Thyroid gland (tissue), 4 donors: ENCODE data around the gene THRB. TPM values are rescaled to one million over a fixed set of nuclear protein-coding genes. Genes with fewer than 3 reads are reported as not detected.
"Not testable (repeated sequence)": the region's sequence is repeated elsewhere in the genome, so short reads cannot be mapped to it uniquely, and the experiment has no call there.

ENCODE experiments used
- DNase-seq, 2 donors: peaks; one replicate each; pipeline ENCODE4 v3.0.0-alpha.2; 2019
- H3K27ac ChIP-seq, 3 donors: fragments of 200-600 bp; sonication (generic); 1 replicate in 2 of 3; 2 replicates in 1 of 3; pipeline ENCODE4 v1.5.1; 2016 to 2019; ENCODE audit warnings: mild to moderate bottlenecking in 1 of 3, moderate library complexity in 1 of 3
- H3K27me3 ChIP-seq: fragments of 200-600 bp; sonication (generic); one replicate; pipeline ENCODE4 v1.5.1; 2019
- H3K36me3 ChIP-seq, 2 donors: fragments of 200-600 bp; sonication (generic); one replicate each; pipeline ENCODE4 v1.5.1; 2016 to 2019
- H3K4me1 ChIP-seq, 2 donors: fragments of 200-600 bp; sonication (generic); one replicate each; pipeline ENCODE4 v1.5.1; 2017 to 2019
- H3K4me3 ChIP-seq, 3 donors: fragments of 200-600 bp; sonication (generic); replicated peaks in 1 of 3; 1 replicate in 2 of 3; 2 replicates in 1 of 3; pipeline ENCODE4 v1.5.1; 2016; ENCODE audit warnings: mild to moderate bottlenecking in 1 of 3
- H3K9me3 ChIP-seq: fragments of 200-600 bp; sonication (generic); one replicate; pipeline ENCODE4 v1.5.1; 2017
- POLR2A ChIP-seq, 2 donors: fragments of 450-650 bp; IDR thresholded peaks; one replicate each; pipeline ENCODE4 v1.6.1; 2017; ENCODE audit warnings: antibody characterized with exemption in 2 of 2, mild to moderate bottlenecking in 2 of 2, moderate library complexity in 1 of 2
- WGBS, 2 donors: methylation state at CpG; one replicate each; pipeline ENCODE4 v1.1.5; 2017; 5-methylcytosine and 5-hydroxymethylcytosine counted together
- intact Hi-C: fragments of 100-400 bp; cut with DNase I; formaldehyde crosslinking; loops from one replicate; pipeline ENCODE4 v1.15.1; 2023
- total RNA-seq, 4 donors: library from RNA; depleted of rRNA; stranded (reverse); fragments of >200 nt; gene quantifications; one replicate each; pipeline ENCODE4 v1.2.3, GENCODE V29; 2016
- TF ChIP-seq, protein P1 (sequence below), 6 experiments: fragments of 200-600 bp in 3 of 6; fragments of 450-650 bp in 3 of 6; sonication (generic) in 3 of 6; IDR thresholded peaks; one replicate each; pipeline ENCODE4 v1.5.1; 2016 to 2019; ENCODE audit warnings: antibody characterized with exemption in 6 of 6, mild to moderate bottlenecking in 2 of 6, inconsistent platforms in 1 of 6, moderate library complexity in 1 of 6

THRB gene
- total RNA-seq, 4 donors from 2014 or later = 11.1 to 33.2 (median 13.4) TPM

DNA sequence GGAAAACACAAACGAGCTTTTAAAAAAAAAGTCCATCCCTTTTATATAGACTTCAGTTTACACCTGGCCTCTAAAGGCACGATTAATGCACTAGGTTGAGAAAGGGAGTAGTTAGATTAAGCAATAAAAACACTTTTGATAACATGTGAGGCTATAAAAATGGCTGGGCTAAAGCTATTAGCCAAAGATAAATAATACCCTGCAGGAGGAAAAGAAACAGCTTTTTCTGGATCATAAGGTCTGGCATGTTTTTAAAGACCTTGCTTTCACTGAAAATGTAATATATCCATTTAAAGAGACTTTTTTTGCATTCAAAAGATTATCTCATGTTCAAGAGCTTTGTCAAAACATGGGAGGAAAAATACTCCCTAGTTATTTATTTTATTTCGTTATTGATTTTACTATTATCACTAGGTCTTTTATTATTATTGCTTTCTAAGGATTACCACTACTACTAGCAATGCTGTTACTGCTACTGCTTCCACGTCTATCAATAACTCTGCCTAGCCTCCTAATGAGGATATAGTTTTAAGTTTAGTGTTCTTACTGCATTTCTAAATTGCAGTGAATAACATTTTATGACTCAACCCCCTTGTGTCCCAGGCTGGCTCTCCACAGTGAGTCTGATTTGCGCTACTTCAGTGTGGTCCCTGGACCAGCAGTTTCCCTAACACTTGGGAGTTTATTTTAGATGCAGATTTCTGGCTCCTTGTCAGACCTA lies 93.4 kb downstream of the THRB start:
- Histone ChIP-seq H3K4me3 (no peak overlapping the region), H3K27me3 (no peaks in the 10 kb centered on the region), H3K4me1 (no peaks in the 10 kb centered on the region), H3K9me3 (no peaks in the 10 kb centered on the region), H3K36me3 (no peaks in the 10 kb centered on the region), H3K27ac (no peak overlapping the region)
- intact Hi-C loops = no loop called here
- no peak for TF ChIP-seq POLR2A (IDR thresholded peaks at IDR 0.05)
- TF ChIP-seq, protein P1, sequence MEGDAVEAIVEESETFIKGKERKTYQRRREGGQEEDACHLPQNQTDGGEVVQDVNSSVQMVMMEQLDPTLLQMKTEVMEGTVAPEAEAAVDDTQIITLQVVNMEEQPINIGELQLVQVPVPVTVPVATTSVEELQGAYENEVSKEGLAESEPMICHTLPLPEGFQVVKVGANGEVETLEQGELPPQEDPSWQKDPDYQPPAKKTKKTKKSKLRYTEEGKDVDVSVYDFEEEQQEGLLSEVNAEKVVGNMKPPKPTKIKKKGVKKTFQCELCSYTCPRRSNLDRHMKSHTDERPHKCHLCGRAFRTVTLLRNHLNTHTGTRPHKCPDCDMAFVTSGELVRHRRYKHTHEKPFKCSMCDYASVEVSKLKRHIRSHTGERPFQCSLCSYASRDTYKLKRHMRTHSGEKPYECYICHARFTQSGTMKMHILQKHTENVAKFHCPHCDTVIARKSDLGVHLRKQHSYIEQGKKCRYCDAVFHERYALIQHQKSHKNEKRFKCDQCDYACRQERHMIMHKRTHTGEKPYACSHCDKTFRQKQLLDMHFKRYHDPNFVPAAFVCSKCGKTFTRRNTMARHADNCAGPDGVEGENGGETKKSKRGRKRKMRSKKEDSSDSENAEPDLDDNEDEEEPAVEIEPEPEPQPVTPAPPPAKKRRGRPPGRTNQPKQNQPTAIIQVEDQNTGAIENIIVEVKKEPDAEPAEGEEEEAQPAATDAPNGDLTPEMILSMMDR (IDR thresholded peaks at IDR 0.05) = no peak
- WGBS, 2 donors = 68 to 82% methylated on average over 5 of the region's 5 CpGs
- no peak for DNase-seq

DNA sequence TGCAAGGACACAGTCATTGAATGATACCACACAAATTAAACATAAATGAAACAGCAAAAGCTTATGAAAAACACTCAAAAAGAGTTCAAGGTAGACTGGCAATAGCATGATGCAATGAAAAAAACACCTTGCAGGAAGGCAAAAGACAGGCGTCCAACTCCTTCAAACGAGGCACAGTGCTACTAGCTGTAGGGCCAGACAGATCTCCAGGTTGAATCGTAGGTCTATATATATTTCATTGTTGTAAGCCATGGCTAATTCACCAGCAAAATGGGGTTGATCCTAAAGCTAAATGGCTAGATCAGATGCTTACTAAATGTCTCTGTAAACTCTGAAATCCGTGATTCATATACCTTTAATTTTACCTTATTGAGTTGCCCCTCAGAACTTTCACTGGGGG lies 94.2 kb downstream of the THRB start:
- H3K4me3 ChIP-seq = no peak overlapping the region
- no peaks in the 10 kb centered on the region for H3K36me3 ChIP-seq
- TF ChIP-seq POLR2A (IDR thresholded peaks at IDR 0.05) = no peak
- TF ChIP-seq, protein P1 (IDR thresholded peaks at IDR 0.05) = no peak
- intact Hi-C loops = no loop called here
- 89 to 93% methylated on average over 4 of the region's 4 CpGs for WGBS, 2 donors
- no peaks in the 10 kb centered on the region for H3K4me1 ChIP-seq
- DNase-seq = no peak
- no peak overlapping the region for H3K27ac ChIP-seq
- no peaks in the 10 kb centered on the region for H3K9me3 ChIP-seq
- no peaks in the 10 kb centered on the region for H3K27me3 ChIP-seq

DNA sequence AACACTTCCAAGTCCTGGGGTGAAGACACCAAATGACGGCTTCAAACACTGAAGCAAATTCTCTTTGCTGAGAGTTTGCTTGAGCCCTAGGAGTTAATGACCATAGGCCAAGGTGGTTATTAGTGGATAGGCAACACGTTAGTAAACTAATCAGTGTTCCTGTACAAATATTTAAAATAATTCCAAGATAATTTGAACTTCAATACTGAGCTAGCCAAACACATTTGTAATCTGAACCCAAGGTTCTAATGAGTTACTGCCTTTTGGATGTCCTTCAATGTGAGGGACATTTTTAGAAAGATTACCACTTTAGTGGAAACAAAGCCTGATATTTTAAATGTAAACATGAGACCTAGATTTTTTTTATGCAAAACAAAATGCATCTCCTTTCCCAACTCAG lies 94.6 kb downstream of the THRB start:
- WGBS, 2 donors = 89 to 90% methylated on average over 2 of the region's 2 CpGs
- H3K4me1 ChIP-seq = no peaks in the 10 kb centered on the region
- no peaks in the 10 kb centered on the region for H3K27me3 ChIP-seq
- H3K4me3 ChIP-seq = no peak overlapping the region
- H3K36me3 ChIP-seq = no peaks in the 10 kb centered on the region
- intact Hi-C loops = no loop called here
- no peak for DNase-seq
- TF ChIP-seq POLR2A (IDR thresholded peaks at IDR 0.05) = no peak
- TF ChIP-seq, protein P1 (IDR thresholded peaks at IDR 0.05) = no peak
- no peak overlapping the region for H3K27ac ChIP-seq
- H3K9me3 ChIP-seq = no peaks in the 10 kb centered on the region

DNA sequence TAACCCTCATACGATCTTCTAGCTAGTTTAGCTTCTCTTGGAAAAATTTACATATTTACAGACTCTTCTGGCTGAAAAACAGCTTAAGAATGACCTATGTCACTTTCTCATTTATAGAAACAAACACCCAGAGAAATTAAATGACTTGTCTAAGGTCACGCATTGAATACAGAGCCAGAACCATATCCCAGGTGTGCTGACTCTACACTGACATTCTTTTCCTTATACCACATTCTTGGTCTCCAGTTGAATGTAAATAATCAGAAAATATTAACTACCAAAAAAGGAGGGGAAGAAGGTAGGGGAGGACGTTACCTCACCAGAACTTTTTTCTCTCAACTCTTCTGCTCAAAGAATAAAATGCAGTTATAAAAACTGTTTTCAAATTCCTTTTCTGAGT lies 95.0 kb downstream of the THRB start:
- intact Hi-C loops = no loop called here
- TF ChIP-seq POLR2A (IDR thresholded peaks at IDR 0.05) = no peak
- TF ChIP-seq, protein P1 (IDR thresholded peaks at IDR 0.05) = no peak
- WGBS, 2 donors = 86 to 96% methylated on average over 3 of the region's 3 CpGs
- Histone ChIP-seq H3K36me3 (no peaks in the 10 kb centered on the region), H3K4me3 (no peak overlapping the region), H3K9me3 (no peaks in the 10 kb centered on the region), H3K27me3 (no peaks in the 10 kb centered on the region), H3K27ac (no peak overlapping the region), H3K4me1 (no peaks in the 10 kb centered on the region)
- DNase-seq = no peak

DNA sequence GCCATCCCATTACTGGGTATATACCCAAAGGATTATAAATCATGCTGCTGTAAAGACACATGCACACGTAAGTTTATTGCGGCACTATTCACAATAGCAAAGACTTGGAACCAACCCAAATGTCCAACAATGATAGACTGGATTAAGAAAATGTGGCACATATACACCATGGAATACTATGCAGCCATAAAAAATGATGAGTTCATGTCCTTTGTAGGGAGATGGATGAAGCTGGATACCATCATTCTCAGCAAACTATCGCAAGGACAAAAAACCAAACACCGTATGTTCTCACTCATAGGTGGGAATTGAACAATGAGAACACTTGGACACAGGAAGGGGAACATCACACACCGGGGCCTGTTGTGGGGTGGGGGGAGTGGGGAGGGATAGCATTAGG lies 95.9 kb downstream of the THRB start:
- H3K27ac ChIP-seq, H3K4me1 ChIP-seq, intact Hi-C loops, DNase-seq, H3K27me3 ChIP-seq, H3K9me3 ChIP-seq, H3K36me3 ChIP-seq, H3K4me3 ChIP-seq: not testable (repeated sequence)
- 96 to 98% methylated on average over 5 of the region's 5 CpGs for WGBS, 2 donors
